Neutrophil (primary cell): ENCODE measurements around the gene SLC15A3.
A peak's percentile ranks its signal among the peaks of the same experiment; 100 is the strongest.

Experiments used
- H3K27ac ChIP-seq: fragments of 200-600 bp; sonication (generic); 2 replicates; pipeline ENCODE4 v1.5.1; 2016; ENCODE audit warnings: mild to moderate bottlenecking, moderate library complexity
- H3K27me3 ChIP-seq: fragments of 200-600 bp; sonication (generic); 2 replicates; pipeline ENCODE4 v1.6.0; 2016; ENCODE audit warnings: mild to moderate bottlenecking
- H3K36me3 ChIP-seq: fragments of 200-600 bp; sonication (generic); 2 replicates; pipeline ENCODE4 v1.5.1; 2017
- H3K4me1 ChIP-seq, 2 experiments: fragments of 200-600 bp in 1 of 2; sonication (generic) in 1 of 2; 1 replicate in 1 of 2; 2 replicates in 1 of 2; pipeline versions ENCODE4 v1.5.1 to v1.6.1; 2013 to 2016; ENCODE audit warnings: low read depth in 1 of 2, low read length in 1 of 2, mild to moderate bottlenecking in 1 of 2, moderate library complexity in 1 of 2; ENCODE audit not compliant: control insufficient read depth in 1 of 2, insufficient read depth in 1 of 2
- H3K4me3 ChIP-seq, 2 experiments: fragments of 200-600 bp in 1 of 2; sonication (generic) in 1 of 2; 1 replicate in 1 of 2; 2 replicates in 1 of 2; pipeline ENCODE4 v1.5.1; 2013 to 2016; ENCODE audit warnings: low read depth in 1 of 2, low read length in 1 of 2, mild to moderate bottlenecking in 1 of 2, moderate library complexity in 1 of 2
- H3K9me3 ChIP-seq: fragments of 200-600 bp; sonication (generic); 2 replicates; pipeline ENCODE4 v1.5.1; 2016
- TF ChIP-seq, protein P1 (sequence below): fragments of 200-600 bp; sonication (generic); IDR thresholded peaks from 2 replicates; pipeline ENCODE4 v1.5.1; 2016; ENCODE audit warnings: antibody characterized with exemption

The SLC15A3 gene

DNA sequence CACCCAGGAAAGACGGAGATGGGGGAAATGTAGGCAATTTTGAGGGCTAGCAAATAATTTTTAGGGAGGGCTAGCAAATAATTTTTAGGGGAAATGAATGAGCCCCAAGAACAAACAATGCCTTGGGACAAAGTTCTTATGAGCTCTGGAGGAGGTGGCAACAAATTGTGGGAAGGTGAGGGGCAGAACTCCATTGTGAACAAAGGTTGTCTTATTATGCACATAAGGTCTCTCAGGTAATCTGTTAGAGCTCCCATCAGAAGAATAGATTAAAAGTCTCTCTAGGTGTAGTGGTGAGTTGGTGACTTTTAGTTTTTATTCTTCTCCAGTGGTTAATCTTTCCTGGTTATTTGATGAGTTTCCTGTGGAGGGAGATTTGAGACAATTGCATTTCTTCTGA is 43.2 kb downstream of the SLC15A3 start:
- TF ChIP-seq, protein P1, sequence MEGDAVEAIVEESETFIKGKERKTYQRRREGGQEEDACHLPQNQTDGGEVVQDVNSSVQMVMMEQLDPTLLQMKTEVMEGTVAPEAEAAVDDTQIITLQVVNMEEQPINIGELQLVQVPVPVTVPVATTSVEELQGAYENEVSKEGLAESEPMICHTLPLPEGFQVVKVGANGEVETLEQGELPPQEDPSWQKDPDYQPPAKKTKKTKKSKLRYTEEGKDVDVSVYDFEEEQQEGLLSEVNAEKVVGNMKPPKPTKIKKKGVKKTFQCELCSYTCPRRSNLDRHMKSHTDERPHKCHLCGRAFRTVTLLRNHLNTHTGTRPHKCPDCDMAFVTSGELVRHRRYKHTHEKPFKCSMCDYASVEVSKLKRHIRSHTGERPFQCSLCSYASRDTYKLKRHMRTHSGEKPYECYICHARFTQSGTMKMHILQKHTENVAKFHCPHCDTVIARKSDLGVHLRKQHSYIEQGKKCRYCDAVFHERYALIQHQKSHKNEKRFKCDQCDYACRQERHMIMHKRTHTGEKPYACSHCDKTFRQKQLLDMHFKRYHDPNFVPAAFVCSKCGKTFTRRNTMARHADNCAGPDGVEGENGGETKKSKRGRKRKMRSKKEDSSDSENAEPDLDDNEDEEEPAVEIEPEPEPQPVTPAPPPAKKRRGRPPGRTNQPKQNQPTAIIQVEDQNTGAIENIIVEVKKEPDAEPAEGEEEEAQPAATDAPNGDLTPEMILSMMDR: no peak
- Histone ChIP-seq H3K27me3 (no peaks in the 10 kb centered on the region), H3K4me1 (peaks cover 26% of the 10 kb centered on the region in 2 experiments), H3K9me3 (no peaks in the 10 kb centered on the region), H3K36me3 (no peaks in the 10 kb centered on the region), H3K27ac (no peak overlapping the region), H3K4me3 (no peak overlapping the region)

DNA sequence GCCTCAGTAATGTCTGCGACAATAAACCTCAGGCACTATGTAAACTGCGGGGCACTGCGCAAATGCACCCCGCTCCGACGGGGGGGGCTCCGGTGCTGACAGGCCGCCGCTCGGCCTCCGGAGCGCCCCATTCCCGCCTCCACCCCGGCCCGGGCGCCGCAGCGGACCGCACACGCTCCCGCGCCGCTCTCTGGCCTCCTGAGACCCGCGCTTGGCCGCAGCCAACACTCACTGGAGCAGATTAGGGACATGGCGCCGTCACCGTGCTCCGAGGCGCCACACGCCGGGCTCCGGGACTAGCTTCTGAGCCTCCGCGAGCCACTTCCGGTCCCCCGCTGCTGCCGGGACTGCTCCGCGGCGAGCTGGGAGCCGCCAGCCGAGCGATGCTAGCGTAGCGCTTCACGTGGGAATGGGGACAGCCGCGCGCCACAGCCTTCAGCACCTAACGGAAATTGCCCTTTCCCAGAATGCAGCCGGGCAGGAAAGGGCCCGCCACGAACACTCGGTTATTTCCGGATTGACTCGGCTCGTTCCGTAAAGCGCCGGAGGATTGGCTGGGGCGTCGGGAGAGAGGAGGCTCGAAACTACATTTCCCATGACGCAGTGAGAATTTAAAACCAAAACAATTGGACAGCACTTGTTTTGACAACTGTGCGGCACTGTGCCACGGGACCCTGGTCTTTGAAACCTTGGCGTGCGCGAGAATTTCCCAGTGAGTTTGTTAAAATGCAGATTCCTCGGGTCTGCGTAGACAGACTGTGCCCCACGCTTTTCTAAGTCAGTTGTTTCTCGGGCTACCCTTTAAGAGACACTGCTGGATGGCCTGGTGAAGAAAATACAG is 45.6 kb downstream of the SLC15A3 start, which contains the start of gene PRPF19:
Gene PRPF19 (minus strand): TSS at position 454 of the 841 bp plus-strand sequence. CDS start 203 bp downstream, at position 251.
- H3K9me3 ChIP-seq: no peaks in the 10 kb centered on the region
- peak within 1 kb of the TSS; percentile 77 to 98 for H3K4me3 ChIP-seq
- peaks cover 17% of the 10 kb centered on the region for H3K36me3 ChIP-seq
- no peaks in the 10 kb centered on the region for H3K27me3 ChIP-seq
- peaks cover 20 to 21% of the 10 kb centered on the region in 2 experiments for H3K4me1 ChIP-seq
- TF ChIP-seq, protein P1: no peak
- peak within 1 kb of the TSS; percentile 91 for H3K27ac ChIP-seq

DNA sequence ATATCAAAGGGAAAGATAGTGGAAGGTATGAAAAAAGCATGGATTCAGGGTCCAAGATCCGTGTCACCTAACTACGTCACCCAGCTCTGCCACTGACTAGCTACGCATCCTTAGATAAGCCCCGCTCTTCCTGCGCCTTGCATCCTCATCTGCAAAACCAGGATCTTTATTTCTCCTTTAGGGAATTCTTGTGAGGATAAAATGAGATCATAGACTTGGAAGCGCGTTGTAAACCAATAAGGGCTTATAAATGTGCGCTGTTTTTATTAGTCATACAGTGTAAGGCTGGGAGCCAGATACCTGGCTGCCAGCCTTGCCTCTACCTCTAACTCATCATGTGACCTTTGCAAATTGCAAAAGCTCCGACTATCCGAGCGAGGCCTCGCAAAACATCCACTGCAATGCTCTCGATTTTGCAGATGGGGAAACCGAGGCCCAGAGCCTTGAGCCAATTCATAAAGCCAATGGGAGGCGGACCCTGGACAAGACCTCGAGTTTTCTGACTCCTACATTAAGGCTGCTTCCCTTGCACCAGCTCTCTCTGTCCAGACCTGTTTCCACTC is 46.3 kb downstream of the SLC15A3 start:
- H3K36me3 ChIP-seq: peaks cover 24% of the 10 kb centered on the region
- no peaks in the 10 kb centered on the region for H3K27me3 ChIP-seq
- H3K4me3 ChIP-seq: peak overlapping the region; percentile 77 to 98
- TF ChIP-seq, protein P1: no peak
- no peaks in the 10 kb centered on the region for H3K9me3 ChIP-seq
- peak overlapping the region; percentile 91 for H3K27ac ChIP-seq
- H3K4me1 ChIP-seq: peaks cover 20 to 21% of the 10 kb centered on the region in 2 experiments

DNA sequence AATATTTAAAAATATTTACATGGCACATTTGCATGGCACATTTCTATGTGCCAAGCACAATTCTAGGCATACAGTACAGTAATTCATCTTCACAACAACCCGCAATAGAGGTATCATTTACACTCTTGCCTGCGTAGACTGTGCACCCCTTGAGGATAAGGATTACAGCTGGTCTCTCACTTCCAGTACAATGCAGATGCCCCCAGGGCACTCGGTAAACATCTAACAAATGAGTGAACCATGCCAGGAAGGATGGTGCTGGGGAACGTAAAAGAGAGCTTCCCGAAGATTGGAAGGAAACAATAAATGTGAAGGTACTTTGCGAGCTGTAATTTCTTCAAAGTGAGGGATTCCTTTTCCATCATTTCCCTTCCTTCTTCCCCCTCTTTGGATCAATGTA is 46.9 kb downstream of the SLC15A3 start:
- no peak overlapping the region for H3K27ac ChIP-seq
- peaks cover 29% of the 10 kb centered on the region for H3K36me3 ChIP-seq
- TF ChIP-seq, protein P1: no peak
- peak overlapping the region in 1 of 2 experiments; percentile 77 for H3K4me3 ChIP-seq
- H3K9me3 ChIP-seq: no peaks in the 10 kb centered on the region
- H3K4me1 ChIP-seq: peaks cover 20 to 21% of the 10 kb centered on the region in 2 experiments
- no peaks in the 10 kb centered on the region for H3K27me3 ChIP-seq

DNA sequence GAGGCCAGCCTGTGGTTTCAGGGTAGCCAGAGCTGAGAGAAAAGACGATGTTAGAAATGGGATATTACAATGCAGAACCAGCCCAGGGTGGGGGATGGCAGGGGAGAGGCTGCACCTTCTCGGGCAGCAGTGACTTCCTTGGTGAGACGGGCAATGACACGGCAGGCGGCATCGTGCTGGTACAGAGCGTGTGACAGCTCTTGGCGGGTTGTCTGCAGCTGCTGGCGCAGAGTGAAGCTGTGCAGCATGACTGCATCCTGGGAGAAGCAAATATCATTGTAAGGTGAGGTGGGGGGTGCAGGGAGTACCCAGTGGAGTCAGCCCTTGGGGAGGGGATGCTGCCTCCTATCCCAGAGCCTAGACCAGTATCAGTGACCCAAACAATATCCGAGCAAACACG is 49.4 kb downstream of the SLC15A3 start:
- H3K27me3 ChIP-seq: no peaks in the 10 kb centered on the region
- no peak overlapping the region for H3K27ac ChIP-seq
- peaks cover 20 to 21% of the 10 kb centered on the region in 2 experiments for H3K4me1 ChIP-seq
- peaks cover 38% of the 10 kb centered on the region for H3K36me3 ChIP-seq
- TF ChIP-seq, protein P1: no peak
- no peak overlapping the region for H3K4me3 ChIP-seq
- no peaks in the 10 kb centered on the region for H3K9me3 ChIP-seq
